CD14-positive monocyte (primary cell): ENCODE results near the gene DAB2IP. TPM values are rescaled to one million over a fixed set of nuclear protein-coding genes. Genes with fewer than 3 reads are reported as not detected.
A peak's percentile ranks its signal among the peaks of the same experiment; 100 is the strongest.
"Not testable (repeated sequence)": the region's sequence is repeated elsewhere in the genome, so short reads cannot be mapped to it uniquely, and the experiment has no call there.

ENCODE experiments used
- DNase-seq, 3 donors: peaks; one replicate each; pipeline ENCODE4 v3.0.0-alpha.2; 2011 to 2022
- H2AFZ ChIP-seq: 2 replicates; pipeline ENCODE4 v1.6.0; 2012; ENCODE audit warnings: mild to moderate bottlenecking, low read depth, low read length, inconsistent platforms; ENCODE audit not compliant: insufficient read depth, poor library complexity, severe bottlenecking
- H3K27ac ChIP-seq, 2 donors: 1 replicate in 1 of 2; 2 replicates in 1 of 2; pipeline ENCODE4 v1.5.1; 2012 to 2013; ENCODE audit warnings: low read length in 2 of 2, control low read depth in 1 of 2, inconsistent platforms in 1 of 2, low read depth in 1 of 2, mild to moderate bottlenecking in 1 of 2
- H3K27me3 ChIP-seq, 2 donors: one replicate each; pipeline versions ENCODE4 v1.6.0 to v1.6.1; 2011 to 2013; ENCODE audit warnings: low read length in 2 of 2; ENCODE audit not compliant: control insufficient read depth in 2 of 2, insufficient read depth in 2 of 2
- H3K36me3 ChIP-seq, 2 donors: replicated peaks in 1 of 2; 1 replicate in 1 of 2; 2 replicates in 1 of 2; pipeline versions ENCODE4 v1.5.1 to v1.6.1; 2012 to 2013; ENCODE audit warnings: low read length in 2 of 2, control low read depth in 1 of 2, inconsistent platforms in 1 of 2, mild to moderate bottlenecking in 1 of 2; ENCODE audit not compliant: insufficient read depth in 2 of 2, control insufficient read depth in 1 of 2
- H3K4me1 ChIP-seq, 2 donors: 1 replicate in 1 of 2; 2 replicates in 1 of 2; pipeline versions ENCODE4 v1.5.1 to v1.6.1; 2012 to 2013; ENCODE audit warnings: low read length in 2 of 2, control low read depth in 1 of 2, inconsistent platforms in 1 of 2, mild to moderate bottlenecking in 1 of 2, moderate library complexity in 1 of 2; ENCODE audit not compliant: insufficient read depth in 2 of 2, control insufficient read depth in 1 of 2
- H3K4me2 ChIP-seq: replicated peaks from 2 replicates; pipeline ENCODE3; 2012; ENCODE audit warnings: low read length, moderate library complexity, mild to moderate bottlenecking; ENCODE audit not compliant: poor library complexity, severe bottlenecking; ENCODE audit errors: extremely low read depth
- H3K4me3 ChIP-seq, 3 experiments: fragments of 200-600 bp in 1 of 3; sonication (generic) in 1 of 3; replicated peaks in 1 of 3; 1 replicate in 2 of 3; 2 replicates in 1 of 3; pipeline ENCODE4 v1.5.1; 2011 to 2013; ENCODE audit warnings: low read length in 3 of 3, mild to moderate bottlenecking in 3 of 3, control low read depth in 2 of 3, low read depth in 2 of 3, inconsistent platforms in 1 of 3, moderate library complexity in 1 of 3
- H3K79me2 ChIP-seq: 2 replicates; pipeline ENCODE4 v1.6.0; 2012; ENCODE audit warnings: mild to moderate bottlenecking, control low read depth, inconsistent platforms, low read length, moderate library complexity; ENCODE audit not compliant: insufficient read depth
- H3K9ac ChIP-seq: 2 replicates; pipeline ENCODE4 v1.6.0; 2017; ENCODE audit warnings: low read length, mild to moderate bottlenecking; ENCODE audit not compliant: insufficient read depth, poor library complexity, severe bottlenecking
- H3K9me3 ChIP-seq, 2 donors: replicated peaks in 1 of 2; 1 replicate in 1 of 2; 2 replicates in 1 of 2; pipeline versions ENCODE4 v1.5.1 to v1.6.1; 2012 to 2013; ENCODE audit warnings: low read length in 2 of 2, control low read depth in 1 of 2; ENCODE audit not compliant: control insufficient read depth in 1 of 2, insufficient read depth in 1 of 2
- H4K20me1 ChIP-seq: 2 replicates; pipeline ENCODE4 v1.6.0; 2012; ENCODE audit warnings: mild to moderate bottlenecking, low read length, control low read depth, moderate library complexity; ENCODE audit not compliant: insufficient read depth
- H3K27ac Mint-ChIP-seq, 7 donors: one replicate each; pipeline ENCODE4 v1.8.0; 2020; ENCODE audit warnings: mild to moderate bottlenecking in 7 of 7, mixed read lengths in 7 of 7, moderate library complexity in 6 of 7, inconsistent platforms in 2 of 7
- H3K27me3 Mint-ChIP-seq, 3 donors: one replicate each; pipeline ENCODE4 v1.8.0; 2021 to 2022; ENCODE audit warnings: low read depth in 3 of 3, mild to moderate bottlenecking in 3 of 3, mixed read lengths in 3 of 3, moderate library complexity in 3 of 3, inconsistent platforms in 1 of 3
- H3K36me3 Mint-ChIP-seq, 2 donors: one replicate each; pipeline ENCODE4 v1.8.0; 2020; ENCODE audit warnings: mixed read lengths in 2 of 2, inconsistent platforms in 1 of 2, mild to moderate bottlenecking in 1 of 2
- H3K4me1 Mint-ChIP-seq: one replicate; pipeline ENCODE4 v1.8.0; 2020; ENCODE audit warnings: mild to moderate bottlenecking, mixed read lengths
- H3K4me3 Mint-ChIP-seq, 2 donors: one replicate each; pipeline ENCODE4 v1.8.0; 2020; ENCODE audit warnings: mild to moderate bottlenecking in 2 of 2, mixed read lengths in 2 of 2, moderate library complexity in 1 of 2
- H3K9me3 Mint-ChIP-seq, 7 donors: one replicate each; pipeline ENCODE4 v1.8.0; 2020 to 2022; ENCODE audit warnings: mixed read lengths in 7 of 7, mild to moderate bottlenecking in 6 of 7, moderate library complexity in 6 of 7, inconsistent platforms in 2 of 7
- CTCF ChIP-seq: fragments of 200-600 bp; IDR thresholded peaks from one replicate; pipeline ENCODE4 v1.8.0; 2022; ENCODE audit warnings: antibody characterized with exemption, mild to moderate bottlenecking
- WGBS: methylation state at CpG from one replicate; pipeline ENCODE4 v1.1.5; 2013; ENCODE audit warnings: missing lambda C conversion rate; ENCODE audit not compliant: insufficient coverage; 5-methylcytosine and 5-hydroxymethylcytosine counted together
- intact Hi-C, 2 donors: fragments of 100-400 bp; cut with micrococcal nuclease; formaldehyde crosslinking; loops; one replicate each; pipeline versions ENCODE4 v1.15.0 to v1.15.1; 2023
- polyA plus RNA-seq, 3 donors: library from polyadenylated mRNA; depleted of rRNA in 1 of 3; unstranded in 2 of 3; stranded (reverse) in 1 of 3; fragments of 300-500 nt in 2 of 3; fragments of >200 nt in 1 of 3; fragmentation: Illumina TruSeq in 2 of 3; gene quantifications; 1 replicate in 2 of 3; 2 replicates in 1 of 3; pipeline ENCODE4 v1.2.3, GENCODE V29; 2012 to 2021

Gene DAB2IP
- polyA plus RNA-seq, 3 donors: 0.13 TPM; not detected in 2

GRCh38 chr9:121620777-121621449, 30.5 kb upstream of the DAB2IP start:
- Histone ChIP-seq H3K4me2 (no peak overlapping the region), H3K4me1 (peaks cover 8 to 9% of the 10 kb centered on the region in 2 donors), H3K9ac (no peak overlapping the region), H3K36me3 (no peaks in the 10 kb centered on the region), H3K27ac (no peak overlapping the region), H3K4me3 (no peak overlapping the region), H2AFZ (no peak overlapping the region), H4K20me1 (no peaks in the 10 kb centered on the region), H3K79me2 (no peaks in the 10 kb centered on the region), H3K9me3 (no peaks in the 10 kb centered on the region), H3K27me3 (no peaks in the 10 kb centered on the region)
- intact Hi-C loops: no loop called here
- peak overlapping the region in 1 of 2 donors; percentile 31 for H3K4me3 Mint-ChIP-seq
- 31% methylated on average over 3 of the region's 3 CpGs for WGBS
- peak; percentile 59 for TF ChIP-seq CTCF
- peaks cover 18% of the 10 kb centered on the region for H3K4me1 Mint-ChIP-seq
- peaks cover 9 to 17% (median 14%) of the 10 kb centered on the region in 3 donors for H3K27me3 Mint-ChIP-seq
- H3K9me3 Mint-ChIP-seq: no peaks in the 10 kb centered on the region
- H3K36me3 Mint-ChIP-seq: no peaks in the 10 kb centered on the region
- peak in 1 of 3 donors; percentile 38 for DNase-seq
- H3K27ac Mint-ChIP-seq: peak overlapping the region in 3 of 7 donors; percentile 10 to 75 (median 44)

GRCh38 chr9:121622387-121623203, 28.8 kb upstream of the DAB2IP start:
- intact Hi-C loops: no loop called here
- H3K4me2 ChIP-seq: peak overlapping the region; percentile 34

GRCh38 chr9:121623430-121623829, 28.0 kb upstream of the DAB2IP start:
- WGBS: 88% methylated on average over 1 of the region's 2 CpGs

More at GRCh38 chr9:121622387-121623203, 28.8 kb upstream of the DAB2IP start:
- Histone ChIP-seq H2AFZ (peak overlapping the region; percentile 61), H3K9ac (no peak overlapping the region), H4K20me1 (no peaks in the 10 kb centered on the region), H3K27me3 (no peaks in the 10 kb centered on the region), H3K4me3 (peak overlapping the region in 1 of 3 experiments; percentile 32), H3K36me3 (no peaks in the 10 kb centered on the region), H3K9me3 (no peaks in the 10 kb centered on the region), H3K27ac (no peak overlapping the region), H3K4me1 (peaks cover 8 to 9% of the 10 kb centered on the region in 2 donors), H3K79me2 (no peaks in the 10 kb centered on the region)
- Mint-ChIP-seq H3K27me3 (peaks cover 6 to 18% (median 14%) of the 10 kb centered on the region in 3 donors), H3K36me3 (no peaks in the 10 kb centered on the region), H3K27ac (no peak overlapping the region), H3K4me3 (peak overlapping the region; percentile 31 to 78), H3K9me3 (no peaks in the 10 kb centered on the region), H3K4me1 (peaks cover 18% of the 10 kb centered on the region)
- 54% methylated on average over 9 of the region's 14 CpGs for WGBS
- no peak for DNase-seq
- TF ChIP-seq CTCF: no peak

More at GRCh38 chr9:121623430-121623829, 28.0 kb upstream of the DAB2IP start:
- H3K4me1 Mint-ChIP-seq: peaks cover 18% of the 10 kb centered on the region
- H3K36me3 Mint-ChIP-seq, DNase-seq, H3K79me2 ChIP-seq, H3K36me3 ChIP-seq, intact Hi-C loops, H3K27ac Mint-ChIP-seq, H3K27me3 ChIP-seq, H2AFZ ChIP-seq, H4K20me1 ChIP-seq, H3K4me1 ChIP-seq, H3K4me2 ChIP-seq, H3K9me3 ChIP-seq, H3K4me3 ChIP-seq, H3K27ac ChIP-seq, H3K9ac ChIP-seq, H3K4me3 Mint-ChIP-seq, H3K9me3 Mint-ChIP-seq: not testable (repeated sequence)
- H3K27me3 Mint-ChIP-seq: peaks cover 6 to 16% (median 15%) of the 10 kb centered on the region in 3 donors
